Hepatocyte (in vitro differentiated cells): ENCODE measurements around the gene GIN1. TPM values are rescaled to one million over a fixed set of nuclear protein-coding genes. Genes with fewer than 3 reads are reported as not detected.

ENCODE experiments used
- DNase-seq: peaks from one replicate; pipeline ENCODE4 v3.0.0-alpha.2; 2016; ENCODE audit warnings: low spot score
- H2AFZ ChIP-seq: fragments of 200-600 bp; sonication (generic); 2 replicates; pipeline ENCODE4 v1.6.0; 2016; ENCODE audit warnings: antibody characterized with exemption, mild to moderate bottlenecking
- H3K27ac ChIP-seq: fragments of 200-600 bp; sonication (generic); 2 replicates; pipeline ENCODE4 v1.5.1; 2016; ENCODE audit warnings: mild to moderate bottlenecking
- H3K27me3 ChIP-seq: fragments of 200-600 bp; sonication (generic); 2 replicates; pipeline ENCODE4 v1.6.1; 2016
- H3K36me3 ChIP-seq: fragments of 200-600 bp; sonication (generic); replicated peaks from 2 replicates; pipeline ENCODE4 v1.5.1; 2016; ENCODE audit warnings: low read depth; ENCODE audit not compliant: insufficient read depth
- H3K4me1 ChIP-seq: fragments of 200-600 bp; sonication (generic); 2 replicates; pipeline ENCODE4 v1.5.1; 2016; ENCODE audit warnings: mild to moderate bottlenecking, moderate library complexity; ENCODE audit not compliant: insufficient read depth
- H3K4me2 ChIP-seq: fragments of 200-600 bp; sonication (generic); 2 replicates; pipeline ENCODE4 v1.6.0; 2016
- H3K4me3 ChIP-seq: fragments of 200-600 bp; sonication (generic); 2 replicates; pipeline ENCODE4 v1.5.1; 2016; ENCODE audit warnings: mild to moderate bottlenecking
- H3K79me2 ChIP-seq: fragments of 200-600 bp; sonication (generic); 2 replicates; pipeline ENCODE4 v1.6.0; 2017; ENCODE audit warnings: mild to moderate bottlenecking
- H3K9me2 ChIP-seq: fragments of 200-600 bp; sonication (generic); replicated peaks from 2 replicates; pipeline ENCODE4 v1.6.0; 2017; ENCODE audit warnings: mild to moderate bottlenecking; ENCODE audit not compliant: insufficient read depth
- H3K9me3 ChIP-seq: fragments of 200-600 bp; sonication (generic); 2 replicates; pipeline ENCODE4 v1.5.1; 2016; ENCODE audit warnings: low read depth, mild to moderate bottlenecking
- H4K20me1 ChIP-seq: fragments of 200-600 bp; sonication (generic); 2 replicates; pipeline ENCODE4 v1.6.0; 2016; ENCODE audit warnings: mild to moderate bottlenecking; ENCODE audit not compliant: insufficient read depth, poor library complexity, severe bottlenecking
- EZH2 ChIP-seq: fragments of 200-600 bp; sonication (generic); IDR thresholded peaks from 2 replicates; pipeline ENCODE4 v1.6.1; 2016; ENCODE audit warnings: antibody characterized with exemption, mild to moderate bottlenecking, borderline replicate concordance
- EZH2phosphoT487 ChIP-seq: fragments of 200-600 bp; sonication (generic); IDR thresholded peaks from one replicate; pipeline ENCODE4 v1.6.1; 2018; ENCODE audit warnings: antibody characterized with exemption, mild to moderate bottlenecking, low read depth, moderate library complexity; ENCODE audit not compliant: unreplicated experiment, severe bottlenecking
- WGBS: methylation state at CpG from one replicate; pipeline ENCODE4 v1.1.6; 2016; ENCODE audit warnings: low lambda C conversion rate; ENCODE audit errors: missing lambda C conversion rate; 5-methylcytosine and 5-hydroxymethylcytosine counted together
- polyA plus RNA-seq: library from polyadenylated mRNA; unstranded; fragments of >200 nt; fragmentation: Nextera tagmentation; extraction: Ambion mirVana; gene quantifications from 2 replicates; pipeline ENCODE4 v1.2.1, GENCODE V29; 2016
- total RNA-seq: library from RNA; depleted of rRNA; stranded (reverse); fragments of >200 nt; gene quantifications from 2 replicates; pipeline ENCODE4 v1.2.3, GENCODE V29; 2014
- TF ChIP-seq, protein P1 (sequence below): fragments of 200-600 bp; sonication (generic); IDR thresholded peaks from 2 replicates; pipeline ENCODE4 v1.5.1; 2016; ENCODE audit warnings: antibody characterized with exemption, mild to moderate bottlenecking; ENCODE audit not compliant: poor library complexity

The GIN1 gene
- total RNA-seq = 4.7 and 7.4 TPM in 2 replicates
- polyA plus RNA-seq = 1.5 and 5.5 TPM in 2 replicates

GRCh38 chr5:103119765-103120606 lies at the start of gene GIN1, which contains the start of gene PPIP5K2:
Gene GIN1 (minus strand): TSS chr5:103120138. CDS start chr5:103108707, 11,431 bp downstream.
Gene PPIP5K2 (plus strand): TSS chr5:103120301. CDS start chr5:103129590, 9,289 bp downstream.
- Histone ChIP-seq H2AFZ (peak within 1 kb of the TSS; percentile 67), H3K36me3 (no peaks in the 10 kb centered on the region), H3K27ac (peak within 1 kb of the TSS; percentile 96), H3K4me2 (peak within 1 kb of the TSS; percentile 86), H3K9me2 (no peaks in the 10 kb centered on the region), H4K20me1 (no peaks in the 10 kb centered on the region), H3K27me3 (no peaks in the 10 kb centered on the region), H3K9me3 (no peaks in the 10 kb centered on the region), H3K4me1 (peaks cover 6% of the 10 kb centered on the region), H3K79me2 (peaks cover 80% of the 10 kb centered on the region), H3K4me3 (peak within 1 kb of the TSS; percentile 47)
- WGBS = 1% methylated on average over 46 of the region's 46 CpGs
- TF ChIP-seq, protein P1, sequence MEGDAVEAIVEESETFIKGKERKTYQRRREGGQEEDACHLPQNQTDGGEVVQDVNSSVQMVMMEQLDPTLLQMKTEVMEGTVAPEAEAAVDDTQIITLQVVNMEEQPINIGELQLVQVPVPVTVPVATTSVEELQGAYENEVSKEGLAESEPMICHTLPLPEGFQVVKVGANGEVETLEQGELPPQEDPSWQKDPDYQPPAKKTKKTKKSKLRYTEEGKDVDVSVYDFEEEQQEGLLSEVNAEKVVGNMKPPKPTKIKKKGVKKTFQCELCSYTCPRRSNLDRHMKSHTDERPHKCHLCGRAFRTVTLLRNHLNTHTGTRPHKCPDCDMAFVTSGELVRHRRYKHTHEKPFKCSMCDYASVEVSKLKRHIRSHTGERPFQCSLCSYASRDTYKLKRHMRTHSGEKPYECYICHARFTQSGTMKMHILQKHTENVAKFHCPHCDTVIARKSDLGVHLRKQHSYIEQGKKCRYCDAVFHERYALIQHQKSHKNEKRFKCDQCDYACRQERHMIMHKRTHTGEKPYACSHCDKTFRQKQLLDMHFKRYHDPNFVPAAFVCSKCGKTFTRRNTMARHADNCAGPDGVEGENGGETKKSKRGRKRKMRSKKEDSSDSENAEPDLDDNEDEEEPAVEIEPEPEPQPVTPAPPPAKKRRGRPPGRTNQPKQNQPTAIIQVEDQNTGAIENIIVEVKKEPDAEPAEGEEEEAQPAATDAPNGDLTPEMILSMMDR = no peak
- TF ChIP-seq EZH2phosphoT487 = no peak
- no peak for TF ChIP-seq EZH2
- DNase-seq = peak; percentile 97

GRCh38 chr5:103166706-103167105 lies 46.8 kb upstream of the GIN1 start:
- no peaks in the 10 kb centered on the region for H3K4me1 ChIP-seq

GRCh38 chr5:103151156-103151555 lies 31.2 kb upstream of the GIN1 start:
- no peak overlapping the region for H3K4me2 ChIP-seq
- DNase-seq = no peak
- TF ChIP-seq, protein P1 = no peak
- TF ChIP-seq EZH2phosphoT487 (no peak), EZH2 (no peak)
- no peaks in the 10 kb centered on the region for H3K9me3 ChIP-seq
- WGBS = 100% methylated on average over 1 of the region's 1 CpG
- no peaks in the 10 kb centered on the region for H4K20me1 ChIP-seq
- no peaks in the 10 kb centered on the region for H3K36me3 ChIP-seq
- no peak overlapping the region for H3K4me3 ChIP-seq
- no peaks in the 10 kb centered on the region for H3K79me2 ChIP-seq
- no peaks in the 10 kb centered on the region for H3K4me1 ChIP-seq
- no peak overlapping the region for H2AFZ ChIP-seq
- no peak overlapping the region for H3K27ac ChIP-seq
- no peaks in the 10 kb centered on the region for H3K9me2 ChIP-seq
- H3K27me3 ChIP-seq = no peaks in the 10 kb centered on the region

More at GRCh38 chr5:103166706-103167105, 46.8 kb upstream of the GIN1 start:
- no peak overlapping the region for H3K4me3 ChIP-seq
- no peaks in the 10 kb centered on the region for H3K79me2 ChIP-seq
- H3K4me2 ChIP-seq = no peak overlapping the region
- no peak overlapping the region for H3K27ac ChIP-seq
- DNase-seq = no peak
- H3K9me2 ChIP-seq = no peaks in the 10 kb centered on the region
- H2AFZ ChIP-seq = no peak overlapping the region
- H3K36me3 ChIP-seq = no peaks in the 10 kb centered on the region
- no peak for TF ChIP-seq EZH2
- H3K9me3 ChIP-seq = no peaks in the 10 kb centered on the region
- H4K20me1 ChIP-seq = no peaks in the 10 kb centered on the region
- H3K27me3 ChIP-seq = no peaks in the 10 kb centered on the region

DNA sequence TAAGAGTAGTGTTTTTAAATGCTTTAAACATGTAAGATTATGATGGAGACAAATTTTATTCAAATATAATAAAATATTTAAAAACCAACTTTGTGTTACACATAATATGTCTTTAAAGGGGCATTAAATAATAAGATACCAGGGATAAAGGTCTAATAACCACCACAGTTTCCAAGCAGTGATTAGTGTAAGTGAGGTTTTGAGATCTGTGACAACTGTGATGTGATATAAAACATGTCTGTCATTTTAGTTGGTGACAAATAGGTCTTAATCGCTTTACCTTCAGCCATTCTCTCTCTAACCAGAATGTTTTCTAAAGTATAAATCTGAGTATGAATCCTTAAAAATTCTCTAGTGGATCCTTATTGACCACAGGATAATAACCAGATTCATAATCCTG lies 28.3 kb upstream of the GIN1 start:
- WGBS = 94% methylated on average over 1 of the region's 1 CpG
- Histone ChIP-seq H3K9me2 (no peaks in the 10 kb centered on the region), H4K20me1 (no peaks in the 10 kb centered on the region), H3K4me2 (no peak overlapping the region), H2AFZ (no peak overlapping the region), H3K27me3 (no peaks in the 10 kb centered on the region), H3K4me1 (no peaks in the 10 kb centered on the region), H3K9me3 (no peaks in the 10 kb centered on the region), H3K79me2 (no peaks in the 10 kb centered on the region), H3K36me3 (no peaks in the 10 kb centered on the region), H3K27ac (no peak overlapping the region), H3K4me3 (no peak overlapping the region)
- DNase-seq = no peak
- TF ChIP-seq, protein P1 = no peak
- TF ChIP-seq EZH2phosphoT487 (no peak), EZH2 (no peak)
